HEK293 (cell line): ENCODE data around the gene U2SURP.

ENCODE experiments used
- CTCF ChIP-seq: fragments of 450-650 bp; formaldehyde crosslinking; IDR thresholded peaks from 2 replicates; pipeline ENCODE4 v1.5.1; 2016; ENCODE audit warnings: missing biosample characterization, missing genetic modification characterization
- ZNF777 ChIP-seq: fragments of 450-650 bp; formaldehyde crosslinking; IDR thresholded peaks from 2 replicates; pipeline ENCODE4 v1.5.1; 2017; ENCODE audit warnings: missing biosample characterization, missing genetic modification characterization, borderline replicate concordance
- ZNF830 ChIP-seq: fragments of 450-650 bp; IDR thresholded peaks from 2 replicates; pipeline ENCODE4 v1.5.0; 2018; ENCODE audit warnings: missing biosample characterization, missing genetic modification characterization, low read depth, mild to moderate bottlenecking, moderate library complexity

- TF ChIP-seq ZNF777 (tag by site-specific recombination) (no peak), CTCF (no peak), ZNF830 (tag by site-specific recombination) (no peak)
Observed at GRCh38 chr3:143037867-143038266, 36.5 kb downstream of the U2SURP start.
